LoVo (cell line): Measurements from ENCODE around the gene SLC35A2.
"Not testable (repeated sequence)": the region's sequence is repeated elsewhere in the genome, so short reads cannot be mapped to it uniquely, and the experiment has no call there.

Source experiments
- DNase-seq: peaks from one replicate; pipeline ENCODE4 v3.0.0-alpha.2; 2016; ENCODE audit warnings: low spot score

SLC35A2 gene

GRCh38 chrX:48902776-48903175 lies 8.7 kb downstream of the SLC35A2 start:
- no peak for DNase-seq

GRCh38 chrX:48902135-48902534 lies 9.3 kb downstream of the SLC35A2 start:
- DNase-seq = no peak

- no peak for DNase-seq
These were observed 10.4 kb downstream of the SLC35A2 start for GRCh38 chrX:48901069-48901468.

DNA sequence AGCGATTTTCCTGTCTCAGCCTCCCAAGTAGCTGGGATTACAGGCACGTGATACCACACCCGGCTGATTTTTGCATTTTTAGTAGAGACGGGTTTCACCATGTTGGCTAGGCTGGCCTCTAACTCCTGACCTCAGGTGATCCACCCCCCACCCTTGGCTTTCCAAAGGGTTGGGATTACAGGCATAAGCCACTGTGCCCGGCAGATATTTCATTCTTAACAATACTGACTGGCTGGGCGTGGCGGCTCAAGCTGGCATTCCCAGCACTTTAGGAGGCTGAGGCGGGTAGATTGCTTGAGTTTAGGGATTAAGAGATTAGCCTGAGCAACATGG lies 12.4 kb downstream of the SLC35A2 start:
- DNase-seq = no peak

DNA sequence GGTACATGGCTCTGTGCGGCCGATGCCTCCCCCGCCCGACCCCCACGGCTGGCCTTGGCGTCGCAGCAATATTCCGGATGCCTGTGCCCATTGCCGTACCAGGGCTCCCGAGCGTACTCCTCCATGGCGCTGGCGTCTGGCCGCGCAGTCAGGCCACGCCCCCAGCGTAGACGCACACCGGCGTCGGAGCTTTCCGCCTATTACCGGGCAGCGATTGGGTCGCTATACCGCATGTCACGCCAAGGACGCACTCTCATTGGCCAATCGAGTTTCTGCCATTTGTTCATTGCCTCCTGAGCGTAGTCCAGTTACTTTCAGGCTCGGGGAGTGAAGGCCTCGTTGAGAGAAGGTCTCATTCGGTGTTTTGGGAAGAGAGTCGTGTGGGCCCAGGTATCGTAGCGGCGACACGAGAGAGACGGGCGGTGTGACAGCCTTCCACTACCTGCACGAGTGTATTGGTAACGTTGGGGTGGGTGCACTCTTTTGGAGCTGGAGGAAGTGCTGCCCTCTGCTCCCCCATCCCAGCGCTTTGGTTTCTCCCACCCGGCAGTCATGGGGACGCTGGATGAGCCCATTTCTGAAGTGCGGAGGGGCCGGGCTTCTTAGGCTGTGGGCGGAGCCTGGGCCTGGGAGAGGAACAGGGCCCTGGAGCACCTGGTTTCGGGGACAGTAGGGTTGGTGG lies 13.7 kb downstream of the SLC35A2 start, which contains the start of the genes PQBP1 and TIMM17B:
Gene PQBP1, plus strand, starts transcription at position 306 of the 682 bp plus-strand sequence. CDS start 580 bp downstream, outside the sequence.
Gene TIMM17B, minus strand, starts transcription at position 144 of the 682 bp plus-strand sequence. Its CDS starts 19 bp downstream, at position 125.
- DNase-seq = peak; percentile 91

DNA sequence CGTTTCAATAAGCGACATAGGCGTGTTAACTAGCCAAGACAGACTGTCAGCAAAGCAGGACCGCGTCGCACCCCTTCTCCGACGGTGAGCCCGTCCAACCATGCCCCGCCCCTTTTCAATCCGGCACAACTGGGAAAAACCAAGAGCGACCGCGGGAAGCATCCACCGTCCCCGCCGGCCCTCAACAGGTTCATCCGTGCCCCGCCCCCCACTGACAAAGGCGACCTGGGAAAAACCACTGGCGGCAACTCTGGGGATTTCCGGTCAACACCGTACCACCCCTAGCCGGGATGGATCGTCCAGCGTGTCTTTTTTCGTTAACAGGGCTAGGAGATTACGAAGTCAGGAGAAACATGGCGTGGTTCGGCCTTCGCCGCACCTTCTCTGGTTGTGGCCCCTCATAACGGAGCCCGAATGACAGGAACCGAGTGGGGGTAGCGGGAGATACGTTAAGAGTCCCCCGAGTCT lies 14.3 kb downstream of the SLC35A2 start:
- DNase-seq = peak; percentile 71

DNA sequence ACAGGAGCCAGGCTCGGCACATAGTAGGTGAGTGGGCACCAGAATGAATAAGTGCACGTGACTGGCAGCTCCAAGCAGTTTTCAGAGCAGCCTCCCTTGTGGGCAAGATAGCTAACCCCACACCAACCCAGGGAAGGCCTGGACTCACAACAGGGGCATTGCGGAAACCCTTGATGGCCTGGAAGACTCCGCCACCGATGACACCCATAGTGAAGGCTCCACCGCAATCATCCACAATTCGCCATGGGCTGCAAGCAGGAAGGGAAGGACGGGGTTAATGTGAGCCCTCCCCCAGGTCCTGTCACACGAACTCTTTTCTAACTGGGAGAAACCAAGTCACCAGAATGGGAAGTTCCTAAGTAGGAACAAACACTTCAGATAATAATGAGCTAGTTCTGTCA lies 14.8 kb downstream of the SLC35A2 start:
- no peak for DNase-seq

- no peak for DNase-seq
These were observed 16.6 kb downstream of the SLC35A2 start for GRCh38 chrX:48894891-48895290.

DNA sequence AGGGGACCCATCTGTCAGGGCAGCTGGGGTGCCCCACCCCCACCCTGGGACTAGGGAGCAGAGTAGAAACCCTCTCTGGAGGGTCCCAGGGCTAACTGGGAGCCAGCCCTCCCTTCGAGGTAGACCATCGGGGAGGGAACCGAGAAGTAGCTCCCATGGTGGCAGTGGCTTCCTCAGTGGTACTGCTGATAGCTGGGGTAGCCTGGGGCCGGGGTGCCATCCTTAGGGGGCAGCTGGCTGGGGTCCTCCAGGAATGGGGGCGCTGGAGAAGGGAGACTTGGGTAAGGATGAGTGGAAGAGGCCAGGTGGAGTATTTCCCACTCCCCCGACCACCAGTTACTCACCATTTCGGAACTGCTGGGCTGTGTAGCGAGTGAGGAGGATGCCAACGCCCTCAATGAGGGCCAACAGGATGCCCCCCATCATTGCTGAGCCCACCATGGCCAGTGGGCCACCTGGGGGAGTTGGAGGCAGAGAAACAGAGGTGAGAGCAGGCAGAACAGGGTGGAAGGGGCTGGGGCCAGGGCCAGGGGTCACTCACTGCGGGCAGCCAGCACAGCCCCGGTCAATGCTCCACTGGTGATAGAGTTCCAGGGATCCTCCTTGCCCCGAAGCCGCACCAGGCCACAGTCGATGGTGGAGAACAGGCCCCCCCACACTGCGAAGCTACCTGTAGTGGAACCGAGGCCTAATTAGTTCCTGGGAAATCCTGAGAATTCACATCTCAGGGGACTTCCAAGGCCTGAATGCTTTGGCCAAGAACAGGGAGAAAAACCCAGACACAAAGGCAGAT lies 17.7 kb downstream of the SLC35A2 start:
- DNase-seq = no peak

GRCh38 chrX:48892896-48893295 lies 18.6 kb downstream of the SLC35A2 start:
- no peak for DNase-seq

- peak; percentile 61 for DNase-seq
These were observed 19.8 kb downstream of the SLC35A2 start for GRCh38 chrX:48891402-48892288.

- no peak for DNase-seq
These were observed 20.5 kb downstream of the SLC35A2 start for GRCh38 chrX:48890934-48891401.

DNA sequence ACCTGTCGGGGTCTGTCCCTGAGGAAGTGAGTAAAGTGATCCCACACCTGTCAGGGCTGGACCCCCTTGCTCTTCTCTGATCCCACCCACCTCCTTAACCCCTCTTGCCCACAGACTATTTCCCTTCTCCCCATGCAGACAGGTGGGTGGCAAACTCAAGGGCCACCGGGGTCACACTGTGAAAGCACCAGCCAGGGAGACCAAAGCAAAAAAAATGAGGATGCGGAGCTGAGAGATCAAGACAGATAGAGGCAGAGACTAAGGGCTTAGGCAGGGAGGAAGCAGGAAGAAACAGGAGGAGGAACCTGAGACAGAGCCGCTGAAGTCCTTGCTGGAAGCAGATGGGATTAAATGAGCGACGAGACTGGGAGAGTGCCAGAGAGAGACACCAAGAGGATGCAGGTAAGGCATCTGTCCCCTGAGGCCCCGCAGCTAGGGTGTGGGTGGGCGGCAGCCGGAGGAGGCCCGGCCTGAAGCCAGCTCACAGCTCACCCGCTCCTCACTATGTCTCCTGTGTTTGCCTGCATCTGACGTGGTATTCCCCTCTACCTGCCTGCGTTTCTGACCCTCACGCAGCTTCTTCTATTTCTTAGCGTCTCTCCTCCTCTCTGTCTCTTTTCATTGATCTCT lies 21.0 kb downstream of the SLC35A2 start:
- no peak for DNase-seq

DNA sequence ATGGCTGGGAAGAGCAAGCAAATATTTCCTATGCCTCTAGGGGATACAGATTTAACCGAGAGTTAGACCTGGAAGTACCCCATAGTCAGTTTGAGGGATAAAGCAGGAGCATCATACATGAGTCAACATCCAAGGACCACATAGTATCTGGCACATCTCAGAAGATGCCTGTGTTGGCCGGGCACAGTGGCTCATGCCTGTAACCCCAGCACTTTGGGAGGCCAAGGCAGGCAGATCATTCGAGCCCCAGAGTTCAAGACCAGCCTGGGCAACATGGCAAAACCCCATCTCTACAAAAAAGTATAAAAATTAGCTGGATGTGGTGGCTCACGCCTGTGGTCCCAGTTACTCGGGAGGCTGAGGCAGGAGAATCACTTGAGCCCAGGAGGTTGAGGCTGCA lies 24.9 kb downstream of the SLC35A2 start:
- not testable (repeated sequence) for DNase-seq

DNA sequence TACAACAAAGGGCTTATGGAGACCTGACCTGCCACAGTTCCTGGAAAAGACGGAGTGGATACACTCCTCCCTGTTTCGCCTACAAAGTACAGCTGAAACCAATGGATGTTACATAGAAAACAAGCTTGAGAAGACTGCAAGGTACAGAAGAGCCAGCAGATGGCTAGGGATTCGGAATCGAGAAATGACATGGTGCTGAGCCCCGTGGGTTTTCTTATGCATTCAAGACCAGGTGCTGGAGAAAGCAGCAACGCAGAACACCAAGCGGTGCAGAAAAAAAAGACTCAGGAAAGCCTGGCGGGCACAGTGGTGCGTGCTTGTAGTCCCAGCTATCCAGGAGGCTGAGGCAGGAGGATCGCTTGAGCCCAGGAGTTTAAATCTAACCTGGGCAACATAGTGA lies 27.7 kb downstream of the SLC35A2 start:
- no peak for DNase-seq

- DNase-seq = not testable (repeated sequence)
These were observed 34.5 kb downstream of the SLC35A2 start for GRCh38 chrX:48876944-48877343.

DNA sequence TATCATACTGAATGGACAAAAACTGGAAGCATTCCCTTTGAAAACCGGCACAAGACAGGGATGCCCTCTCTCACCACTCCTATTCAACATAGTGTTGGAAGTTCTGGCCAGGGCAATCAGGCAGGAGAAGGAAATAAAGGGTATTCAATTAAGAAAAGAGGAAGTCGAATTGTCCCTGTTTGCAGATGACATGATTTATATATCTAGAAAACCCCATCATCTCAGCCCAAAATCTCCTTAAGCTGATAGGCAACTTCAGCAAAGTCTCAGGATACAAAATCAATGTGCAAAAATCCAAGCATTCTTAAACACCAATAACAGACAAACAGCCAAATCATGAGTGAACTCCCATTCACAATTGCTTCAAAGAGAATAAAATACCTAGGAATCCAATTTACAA lies 39.4 kb downstream of the SLC35A2 start:
- DNase-seq = not testable (repeated sequence)

- peak; percentile 45 for DNase-seq
These were observed 47.2 kb downstream of the SLC35A2 start for GRCh38 chrX:48864210-48864609.

DNA sequence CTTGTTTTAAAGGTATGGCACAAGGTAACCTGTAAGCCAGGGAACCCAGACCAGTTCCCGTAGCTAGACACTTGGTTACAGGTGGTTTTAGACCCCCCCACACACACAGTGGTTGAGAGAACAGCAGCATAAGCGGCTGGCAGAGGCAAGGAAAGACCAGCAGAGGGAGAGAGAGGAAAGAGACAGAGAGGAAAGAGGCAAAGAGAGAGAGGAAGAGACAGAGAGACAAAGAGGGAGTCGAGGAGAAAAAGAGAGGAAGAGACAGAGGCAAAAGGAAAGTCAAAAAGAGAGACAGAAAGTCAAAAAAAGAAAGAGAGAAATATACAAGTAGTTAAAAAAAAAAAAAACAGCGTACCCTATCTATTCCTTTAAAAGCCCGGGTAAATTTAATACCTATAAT lies 56.5 kb downstream of the SLC35A2 start:
- no peak for DNase-seq

DNA sequence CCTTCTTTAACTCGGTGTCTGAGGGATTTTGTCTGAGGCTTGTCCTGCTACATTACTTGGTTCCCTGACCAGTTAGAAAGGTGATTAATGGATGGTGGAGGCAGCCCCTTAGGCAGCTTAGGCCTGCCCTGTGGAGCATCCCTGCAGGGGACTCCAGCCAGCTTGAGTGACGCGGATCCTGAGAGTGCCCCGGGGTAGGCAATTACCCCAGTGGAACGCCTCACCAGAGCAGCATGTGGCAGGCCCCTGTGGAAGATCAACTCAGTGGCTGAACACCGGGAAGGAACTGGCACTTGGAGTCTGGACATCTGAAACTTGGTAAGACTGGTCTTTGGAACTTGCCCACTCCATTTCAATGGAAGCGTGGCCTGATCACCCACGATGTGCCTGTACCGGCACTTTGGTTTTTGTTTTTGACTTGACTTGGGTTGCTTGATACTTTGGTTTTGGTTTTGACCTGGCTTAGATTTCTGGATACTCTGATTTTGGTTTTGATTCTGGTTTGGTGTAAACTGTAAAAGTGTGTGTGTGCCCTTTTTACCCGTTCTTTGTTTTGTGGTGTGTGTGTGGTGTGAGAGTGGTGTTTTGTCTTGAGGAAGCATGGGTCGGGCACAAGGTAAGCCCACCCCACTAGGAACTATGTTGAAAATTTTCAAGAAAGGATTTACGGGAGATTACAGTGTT lies 57.2 kb downstream of the SLC35A2 start:
- DNase-seq = not testable (repeated sequence)

GRCh38 chrX:48853494-48853893 lies 58.0 kb downstream of the SLC35A2 start:
- not testable (repeated sequence) for DNase-seq
